Stimulated activated CD8-positive, alpha-beta memory T cell treated with anti-CD3 and anti-CD28 coated beads, Interleukin-4, amount 100 ng/mL, for 24 hours (primary cell): ENCODE data around the gene NEURL3.
"Not testable (repeated sequence)": the region's sequence is repeated elsewhere in the genome, so short reads cannot be mapped to it uniquely, and the experiment has no call there.

ENCODE experiments used
- DNase-seq: peaks from one replicate; pipeline ENCODE4 v3.0.0-alpha.2; 2020; ENCODE audit warnings: low read depth

NEURL3 gene

DNA sequence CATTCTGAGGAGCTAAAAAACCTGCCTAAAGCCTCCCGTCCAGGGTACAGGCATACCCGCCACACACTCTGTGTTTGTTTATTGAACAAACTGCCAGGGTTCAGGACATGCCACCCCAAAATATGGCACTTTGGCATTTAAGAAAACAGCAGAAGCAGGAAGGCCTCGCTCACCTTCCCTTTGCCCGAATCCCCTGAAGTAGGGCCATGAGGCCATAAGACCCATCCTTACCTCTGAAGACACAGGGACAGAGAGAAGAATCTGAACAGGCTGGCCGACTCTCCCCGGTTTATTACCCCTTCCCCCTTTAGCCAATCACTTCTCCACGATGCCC, 1.7 kb upstream of the NEURL3 start:
- DNase-seq: no peak

DNA sequence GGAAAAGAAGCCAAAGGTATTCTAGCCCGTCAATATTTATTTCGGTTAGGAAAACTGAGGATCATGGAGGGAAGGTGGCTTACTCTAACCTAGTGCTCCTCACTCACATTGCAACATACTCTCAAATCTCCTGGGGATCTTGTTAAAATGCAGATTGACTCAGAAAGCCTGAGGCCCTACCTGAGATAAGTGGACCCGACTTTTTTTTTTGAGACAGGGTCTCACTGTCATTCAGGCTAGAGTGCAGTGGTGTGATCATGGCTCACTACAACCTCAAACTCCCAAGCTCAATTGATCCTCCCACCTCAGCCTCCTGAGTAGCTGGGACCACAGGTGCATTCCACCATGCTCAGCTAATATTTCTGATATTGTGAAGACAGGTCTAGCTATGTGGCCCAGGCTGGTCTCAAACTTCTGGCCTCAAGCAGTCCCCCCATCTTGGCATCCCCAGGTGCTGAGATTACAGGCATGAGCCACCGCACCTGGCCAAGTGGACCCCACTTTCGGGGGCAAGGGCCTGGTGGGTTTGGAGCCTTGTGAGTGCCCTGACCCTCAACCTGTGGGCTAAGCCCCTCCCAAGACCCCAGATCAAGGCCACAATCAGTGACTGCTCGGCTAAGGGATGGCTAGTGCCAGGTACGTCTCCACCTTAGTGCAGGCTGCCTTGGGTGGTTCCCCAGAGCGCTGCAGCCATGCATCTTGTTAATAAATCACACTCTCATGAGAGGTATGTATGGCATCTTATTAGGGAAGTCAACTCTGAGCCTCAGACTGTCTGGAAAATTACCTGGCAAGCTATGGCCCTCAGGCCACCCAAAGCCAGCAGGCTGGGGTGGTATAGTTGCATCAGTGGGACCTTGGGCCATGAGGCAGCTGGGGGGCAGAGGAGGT, 1.1 kb upstream of the NEURL3 start:
- no peak for DNase-seq

DNA sequence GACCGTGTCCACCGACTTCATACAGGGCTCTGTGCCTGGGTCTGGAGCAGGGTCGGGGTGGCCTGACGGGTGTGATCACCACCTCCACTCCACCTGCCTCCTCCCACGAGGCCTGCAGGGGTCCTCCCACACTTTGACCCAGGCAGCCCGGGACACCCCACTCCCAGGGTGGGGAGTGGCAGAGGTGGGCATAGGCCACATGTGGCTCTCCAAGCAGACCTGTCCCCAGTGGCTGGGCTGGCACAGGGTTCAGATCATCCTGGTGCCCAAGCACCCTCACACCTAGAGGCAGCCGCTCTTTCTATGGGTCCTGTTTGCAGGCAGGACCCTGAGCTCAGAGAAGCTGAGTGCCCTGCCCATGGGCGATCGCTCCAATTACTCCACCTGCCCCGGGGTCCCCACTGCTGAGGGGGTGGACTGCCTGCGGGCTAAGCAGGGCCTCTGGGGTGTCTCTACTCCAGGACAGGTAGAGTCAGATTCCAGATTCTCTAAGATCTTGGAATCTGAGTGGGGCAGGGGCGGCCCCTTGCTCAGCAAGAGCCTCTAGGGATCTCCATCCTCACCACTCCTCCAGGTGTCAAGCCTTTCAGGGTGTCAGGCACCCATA, 1.4 kb downstream of the NEURL3 start:
- no peak for DNase-seq

DNA sequence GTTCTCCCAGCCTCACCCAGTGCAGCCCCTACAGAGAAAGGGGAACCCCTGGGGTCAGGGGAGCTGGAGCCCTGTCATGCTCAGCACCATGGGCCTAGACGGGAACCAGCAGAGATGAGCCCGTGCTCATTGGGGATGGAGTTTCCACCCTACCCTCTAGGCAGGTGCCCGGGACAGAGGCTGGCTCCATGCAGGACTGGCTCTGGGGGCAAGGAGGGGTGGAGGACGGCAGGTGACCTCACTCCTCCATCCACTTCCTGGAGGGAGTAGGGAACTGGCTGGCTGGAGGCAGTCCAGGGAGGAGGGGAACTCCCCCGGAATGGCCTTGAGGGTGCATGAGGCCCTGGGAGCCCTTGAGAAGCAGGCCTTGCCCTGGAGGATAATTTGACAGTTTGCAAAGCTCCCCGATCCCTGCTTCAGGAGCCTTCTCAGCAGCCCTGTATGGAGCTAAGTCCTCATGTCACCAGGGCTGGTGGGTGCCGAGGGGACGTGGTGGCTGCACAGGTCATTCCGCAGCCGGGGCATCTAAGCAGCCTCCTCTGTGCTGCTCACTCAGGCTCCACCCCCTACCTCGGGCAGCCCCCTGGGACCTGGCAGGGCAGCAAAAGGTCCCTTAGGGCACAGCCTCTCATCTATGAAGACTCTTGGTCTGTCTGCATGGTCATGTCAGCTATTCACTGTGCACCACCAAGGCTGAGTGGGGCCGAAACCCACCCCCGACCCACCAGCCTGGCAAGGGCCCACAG, 2.1 kb downstream of the NEURL3 start:
- DNase-seq: no peak

- DNase-seq: no peak
Measured at GRCh38 chr2:96501886-96502810, 3.0 kb downstream of the NEURL3 start.

DNA sequence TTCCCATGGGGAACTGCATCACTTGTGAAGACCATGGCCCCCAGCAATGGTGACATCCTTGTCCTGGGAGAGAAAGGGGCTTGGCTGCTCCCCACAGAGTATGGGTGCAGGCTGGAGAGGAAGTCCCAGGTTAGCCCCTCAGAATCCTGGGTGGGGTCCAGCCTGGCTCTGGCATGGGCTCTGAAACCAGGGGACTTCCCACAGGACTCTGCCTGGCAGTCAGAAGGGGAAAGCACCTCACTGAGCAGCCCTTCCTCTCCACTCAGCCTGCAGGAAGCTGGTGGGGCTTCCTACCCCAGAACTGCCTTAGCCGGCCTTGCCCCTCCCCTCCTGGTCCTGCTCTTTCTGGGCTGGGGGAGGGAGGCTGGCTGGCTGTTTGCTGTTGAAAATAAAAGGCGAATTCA, 3.7 kb downstream of the NEURL3 start:
- DNase-seq: no peak

- DNase-seq: no peak
Measured at GRCh38 chr2:96500385-96501066, 4.6 kb downstream of the NEURL3 start.

- no peak for DNase-seq
Measured at GRCh38 chr2:96499061-96499960, 5.8 kb downstream of the NEURL3 start.

DNA sequence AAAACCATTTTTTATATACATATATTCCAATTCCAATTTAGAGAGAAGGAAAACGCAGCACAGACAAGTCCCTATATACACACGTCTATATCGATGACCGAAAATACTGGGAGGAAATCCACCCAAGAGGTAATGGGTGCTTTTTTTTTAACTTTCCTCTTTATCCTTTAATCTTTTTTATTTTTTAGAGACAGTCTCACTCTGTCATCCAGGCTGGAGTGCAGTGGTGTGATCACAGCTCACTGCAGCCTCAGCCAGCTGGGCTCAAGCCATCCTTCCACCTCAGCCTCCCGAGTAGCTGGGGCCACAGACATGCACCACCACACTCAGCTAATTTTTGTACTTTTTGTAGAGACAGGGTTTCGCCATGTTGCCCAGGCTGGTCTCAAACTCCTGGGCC, 6.5 kb downstream of the NEURL3 start:
- not testable (repeated sequence) for DNase-seq

- DNase-seq: no peak
Measured at GRCh38 chr2:96498021-96498431, 7.1 kb downstream of the NEURL3 start.

DNA sequence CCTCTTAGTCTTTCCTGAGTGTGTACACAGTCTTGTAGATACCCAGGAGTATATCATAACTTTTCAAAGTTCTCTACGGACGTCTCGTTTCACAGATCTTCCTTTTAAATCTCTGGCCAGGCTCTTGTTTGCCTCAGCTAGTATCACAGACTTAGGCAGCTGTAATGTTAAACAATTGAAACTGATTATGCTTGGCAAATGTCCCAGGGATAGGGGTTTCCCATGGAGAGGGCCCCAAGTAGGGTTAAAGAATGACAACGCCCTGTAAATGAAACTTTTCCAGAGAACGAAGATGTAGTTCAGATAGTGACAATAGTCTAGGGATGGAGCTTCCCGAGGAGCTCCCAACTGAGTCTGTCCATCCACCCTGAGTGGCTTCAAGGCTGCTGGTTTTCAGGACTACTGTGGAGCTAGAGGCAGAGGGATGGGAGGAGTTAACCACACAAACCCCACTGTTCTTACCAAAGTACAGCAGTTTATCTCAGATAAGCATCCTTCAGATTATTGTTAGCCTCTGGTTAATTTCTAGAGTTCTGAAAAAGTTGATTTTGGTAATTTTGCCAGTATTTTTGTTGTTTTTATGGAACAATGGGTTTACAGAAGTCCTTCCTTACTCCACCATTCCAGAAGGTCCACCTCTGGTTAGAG, 9.1 kb downstream of the NEURL3 start:
- DNase-seq: no peak

DNA sequence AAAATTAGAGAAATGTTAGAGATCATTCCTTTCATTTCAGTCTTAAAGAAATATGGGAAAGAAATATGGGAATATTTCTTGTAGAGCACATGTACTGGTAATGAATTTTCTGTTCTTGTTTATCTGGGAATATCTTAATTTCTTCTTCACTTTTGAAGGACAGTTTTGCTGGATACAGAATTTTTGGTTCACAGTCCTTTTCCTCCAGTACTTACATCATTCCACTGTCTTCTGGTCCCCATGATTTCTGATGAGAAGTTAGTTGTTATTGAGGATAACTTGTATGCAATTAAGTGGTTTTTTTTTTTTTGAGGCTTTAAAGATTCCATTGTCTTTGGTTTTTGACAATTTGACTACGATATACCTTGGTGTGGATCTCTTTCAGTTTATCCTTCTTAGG, 11.0 kb downstream of the NEURL3 start:
- DNase-seq: no peak

- DNase-seq: no peak
Measured at GRCh38 chr2:96493072-96493471, 12.1 kb downstream of the NEURL3 start.

- DNase-seq: no peak
Measured at GRCh38 chr2:96491860-96492497, 13.2 kb downstream of the NEURL3 start.

GRCh38 chr2:96489663-96490062, 15.5 kb downstream of the NEURL3 start:
- no peak for DNase-seq

DNA sequence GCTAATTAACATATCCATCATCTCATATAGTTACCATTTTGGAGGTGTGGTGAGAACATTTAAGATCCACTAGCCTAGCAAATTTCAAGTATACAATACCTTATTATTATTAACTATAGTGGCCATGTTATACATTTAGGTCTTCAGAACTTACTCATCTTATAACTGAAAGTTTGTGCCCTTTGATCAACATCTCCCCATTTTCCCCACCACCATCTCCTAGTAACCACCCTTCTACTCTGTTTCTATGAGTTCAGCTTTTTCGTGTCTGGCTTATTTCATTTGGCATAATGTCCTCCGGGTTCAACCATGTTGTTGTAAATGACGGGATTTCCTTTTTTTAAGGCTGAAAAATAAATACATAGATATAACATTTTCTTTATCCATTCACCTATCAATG, 15.9 kb downstream of the NEURL3 start:
- DNase-seq: no peak

GRCh38 chr2:96486696-96487095, 18.5 kb downstream of the NEURL3 start:
- DNase-seq: no peak

DNA sequence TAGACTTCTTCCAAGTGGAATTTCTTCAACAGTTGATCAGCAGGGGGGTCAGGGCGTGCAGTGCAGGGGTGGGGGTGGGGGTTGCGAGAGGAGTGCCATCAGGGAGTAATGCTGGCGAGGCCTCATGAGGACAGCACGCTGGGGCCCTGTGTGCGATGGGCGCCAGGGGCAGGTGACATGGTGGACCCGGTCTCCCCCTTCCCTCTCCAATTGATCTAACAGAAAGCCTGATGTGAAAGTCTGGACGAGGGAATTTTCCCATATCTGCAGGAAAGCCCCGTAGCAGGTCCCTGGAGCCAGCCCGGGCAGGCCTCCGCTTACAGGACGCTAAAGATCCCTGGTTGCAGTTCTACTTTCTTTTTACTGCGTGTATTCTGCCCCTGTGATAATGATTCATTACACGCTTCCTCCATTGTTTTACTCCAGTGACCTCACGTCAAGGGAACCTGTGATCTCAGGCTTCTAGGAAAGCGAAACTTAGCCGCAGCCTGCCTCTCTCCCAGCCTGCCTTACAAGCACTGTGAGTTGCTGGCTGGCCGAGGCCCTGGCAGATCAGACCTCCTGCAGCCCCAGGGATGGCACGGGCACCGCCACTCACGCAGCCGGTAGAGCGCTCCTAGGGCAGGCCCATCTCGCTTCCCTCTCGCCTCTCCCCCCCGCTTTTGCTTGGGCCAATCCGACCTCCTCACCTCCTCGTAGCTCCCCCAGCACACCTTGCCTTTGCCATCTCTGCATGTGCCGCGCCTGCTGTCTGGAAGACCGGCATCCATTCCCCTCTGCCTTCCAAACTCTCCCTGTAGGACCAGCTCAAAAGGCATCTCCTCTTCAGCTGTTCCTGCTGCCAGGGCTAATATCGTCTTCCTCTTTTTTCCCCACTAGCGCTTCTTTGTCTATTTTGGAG, 19.2 kb downstream of the NEURL3 start:
- peak; percentile 56 for DNase-seq
